Left ventricle myocardium inferior (tissue), 1 donor: ENCODE results near the gene KCNJ11. TPM values are rescaled to one million over a fixed set of nuclear protein-coding genes. Genes with fewer than 3 reads are reported as not detected.

Source experiments
- DNase-seq: peaks from one replicate; pipeline ENCODE4 v3.0.0-alpha.2; 2020
- H3K27ac ChIP-seq: fragments of 200-600 bp; replicated peaks from 2 replicates; pipeline ENCODE4 v1.8.0; 2021
- H3K27me3 ChIP-seq: fragments of 200-600 bp; 2 replicates; pipeline ENCODE4 v1.8.0; 2021; ENCODE audit warnings: low read depth
- H3K36me3 ChIP-seq: fragments of 200-600 bp; 2 replicates; pipeline ENCODE4 v1.8.0; 2021
- H3K4me1 ChIP-seq: fragments of 200-600 bp; 2 replicates; pipeline ENCODE4 v1.8.0; 2021
- H3K4me3 ChIP-seq: fragments of 200-600 bp; 2 replicates; pipeline ENCODE4 v1.8.0; 2021; ENCODE audit warnings: mild to moderate bottlenecking, moderate library complexity
- H3K9me3 ChIP-seq: fragments of 200-600 bp; replicated peaks from 2 replicates; pipeline ENCODE4 v1.8.0; 2021
- CTCF ChIP-seq: fragments of 200-600 bp; IDR thresholded peaks from 2 replicates; pipeline ENCODE4 v1.8.0; 2021; ENCODE audit warnings: antibody characterized with exemption, mild to moderate bottlenecking, borderline replicate concordance
- intact Hi-C: fragments of 100-400 bp; cut with micrococcal nuclease; formaldehyde crosslinking; loops from one replicate; pipeline ENCODE4 v1.11.0; 2022
- total RNA-seq: library from RNA; stranded (reverse); fragmentation: NEBNext Ultra II Directional; extraction: Animal tissue kit (Norgen Biotek cat#: 25700); gene quantifications from one replicate; pipeline ENCODE4 v1.2.1, GENCODE V29; 2021
- donor health status: DM: no; HTN: yes; CAD: no; lungs with severe emphysema.

KCNJ11 gene
- total RNA-seq, 1 donor from 2014 or later, result 17.5 TPM

- Histone ChIP-seq H3K4me3 (no peak overlapping the region), H3K4me1 (peaks cover 34% of the 10 kb centered on the region), H3K27me3 (no peaks in the 10 kb centered on the region), H3K9me3 (no peaks in the 10 kb centered on the region), H3K27ac (no peak overlapping the region), H3K36me3 (no peaks in the 10 kb centered on the region)
- intact Hi-C loops, result no loop called here
- DNase-seq, result no peak
- no peak for TF ChIP-seq CTCF
Measured at GRCh38 chr11:17403980-17404759, 15.7 kb upstream of the KCNJ11 start.

- no peak overlapping the region for H3K27ac ChIP-seq
- TF ChIP-seq CTCF, result no peak
- DNase-seq, result no peak
- no peak overlapping the region for H3K4me3 ChIP-seq
- intact Hi-C loops, result no loop called here
- H3K36me3 ChIP-seq, result no peaks in the 10 kb centered on the region
- no peaks in the 10 kb centered on the region for H3K27me3 ChIP-seq
- peaks cover 34% of the 10 kb centered on the region for H3K4me1 ChIP-seq
- H3K9me3 ChIP-seq, result no peaks in the 10 kb centered on the region
Measured at GRCh38 chr11:17402486-17402885, 14.0 kb upstream of the KCNJ11 start.

GRCh38 chr11:17401841-17402240 lies 13.4 kb upstream of the KCNJ11 start:
- intact Hi-C loops, result no loop called here
- Histone ChIP-seq H3K4me3 (no peak overlapping the region), H3K9me3 (no peaks in the 10 kb centered on the region), H3K4me1 (peaks cover 30% of the 10 kb centered on the region), H3K36me3 (no peaks in the 10 kb centered on the region), H3K27me3 (no peaks in the 10 kb centered on the region), H3K27ac (no peak overlapping the region)
- TF ChIP-seq CTCF, result no peak
- DNase-seq, result no peak

GRCh38 chr11:17401316-17401715 lies 12.9 kb upstream of the KCNJ11 start:
- DNase-seq, result no peak
- no peak for TF ChIP-seq CTCF
- Histone ChIP-seq H3K27ac (no peak overlapping the region), H3K4me1 (peaks cover 25% of the 10 kb centered on the region), H3K27me3 (no peaks in the 10 kb centered on the region), H3K4me3 (no peak overlapping the region), H3K36me3 (no peaks in the 10 kb centered on the region), H3K9me3 (no peaks in the 10 kb centered on the region)
- intact Hi-C loops, result no loop called here

GRCh38 chr11:17400048-17400775 lies 11.8 kb upstream of the KCNJ11 start:
- Histone ChIP-seq H3K27ac (no peak overlapping the region), H3K27me3 (no peaks in the 10 kb centered on the region), H3K36me3 (no peaks in the 10 kb centered on the region), H3K4me3 (no peak overlapping the region), H3K9me3 (no peaks in the 10 kb centered on the region), H3K4me1 (peaks cover 15% of the 10 kb centered on the region)
- TF ChIP-seq CTCF, result no peak
- no peak for DNase-seq
- intact Hi-C loops, result no loop called here
